RWPE2 (cell line): ENCODE results near the gene CLCNKB.
"Not testable (repeated sequence)": the region's sequence is repeated elsewhere in the genome, so short reads cannot be mapped to it uniquely, and the experiment has no call there.

Source experiments
- ATAC-seq: fragments of 200-7000 bp; cut with Tn5 transposase; 3 replicates; pipeline ENCODE4 v1.9.1; 2021; ENCODE audit warnings: low read depth
- DNase-seq: peaks from one replicate; pipeline ENCODE4 v3.0.0-alpha.2; 2020; ENCODE audit warnings: low spot score
- H3K27ac ChIP-seq: fragments of 450-650 bp; 2 replicates; pipeline ENCODE4 v1.5.1; 2017; ENCODE audit warnings: mild to moderate bottlenecking; ENCODE audit not compliant: poor library complexity, severe bottlenecking
- H3K27me3 ChIP-seq: fragments of 250-450 bp; sonication (Bioruptor Pico); 2 replicates; pipeline ENCODE4 v1.5.1; 2021; ENCODE audit warnings: mild to moderate bottlenecking, moderate library complexity; ENCODE audit not compliant: insufficient read depth, poor library complexity, severe bottlenecking
- H3K36me3 ChIP-seq: fragments of 250-450 bp; sonication (Bioruptor Pico); 2 replicates; pipeline ENCODE4 v1.5.1; 2020; ENCODE audit warnings: low read depth, mild to moderate bottlenecking, moderate library complexity
- H3K4me1 ChIP-seq: fragments of 250-450 bp; sonication (Bioruptor Pico); 2 replicates; pipeline ENCODE4 v1.5.1; 2021; ENCODE audit warnings: mild to moderate bottlenecking, moderate library complexity; ENCODE audit not compliant: insufficient read depth, poor library complexity, severe bottlenecking
- H3K4me3 ChIP-seq: fragments of 250-450 bp; sonication (Bioruptor Pico); 2 replicates; pipeline ENCODE4 v1.5.1; 2021; ENCODE audit warnings: mild to moderate bottlenecking, moderate library complexity; ENCODE audit not compliant: severe bottlenecking
- H3K9me3 ChIP-seq: fragments of 250-450 bp; sonication (Bioruptor Pico); 2 replicates; pipeline ENCODE4 v1.5.1; 2021; ENCODE audit warnings: mild to moderate bottlenecking, moderate library complexity; ENCODE audit not compliant: severe bottlenecking
- TF ChIP-seq, protein P1 (sequence below): fragments of 450-650 bp; IDR thresholded peaks from one replicate; pipeline ENCODE4 v1.5.1; 2017; ENCODE audit warnings: mild to moderate bottlenecking, moderate library complexity; ENCODE audit not compliant: poor library complexity, severe bottlenecking

Gene CLCNKB

GRCh38 chr1:16020325-16020724 is 23.3 kb upstream of the CLCNKB start:
- Histone ChIP-seq H3K27ac (no peak overlapping the region), H3K36me3 (no peaks in the 10 kb centered on the region), H3K4me1 (peaks cover 6% of the 10 kb centered on the region), H3K27me3 (no peaks in the 10 kb centered on the region), H3K9me3 (peaks cover 3% of the 10 kb centered on the region), H3K4me3 (no peak overlapping the region)
- ATAC-seq (no peak), DNase-seq (no peak)
- TF ChIP-seq, protein P1, sequence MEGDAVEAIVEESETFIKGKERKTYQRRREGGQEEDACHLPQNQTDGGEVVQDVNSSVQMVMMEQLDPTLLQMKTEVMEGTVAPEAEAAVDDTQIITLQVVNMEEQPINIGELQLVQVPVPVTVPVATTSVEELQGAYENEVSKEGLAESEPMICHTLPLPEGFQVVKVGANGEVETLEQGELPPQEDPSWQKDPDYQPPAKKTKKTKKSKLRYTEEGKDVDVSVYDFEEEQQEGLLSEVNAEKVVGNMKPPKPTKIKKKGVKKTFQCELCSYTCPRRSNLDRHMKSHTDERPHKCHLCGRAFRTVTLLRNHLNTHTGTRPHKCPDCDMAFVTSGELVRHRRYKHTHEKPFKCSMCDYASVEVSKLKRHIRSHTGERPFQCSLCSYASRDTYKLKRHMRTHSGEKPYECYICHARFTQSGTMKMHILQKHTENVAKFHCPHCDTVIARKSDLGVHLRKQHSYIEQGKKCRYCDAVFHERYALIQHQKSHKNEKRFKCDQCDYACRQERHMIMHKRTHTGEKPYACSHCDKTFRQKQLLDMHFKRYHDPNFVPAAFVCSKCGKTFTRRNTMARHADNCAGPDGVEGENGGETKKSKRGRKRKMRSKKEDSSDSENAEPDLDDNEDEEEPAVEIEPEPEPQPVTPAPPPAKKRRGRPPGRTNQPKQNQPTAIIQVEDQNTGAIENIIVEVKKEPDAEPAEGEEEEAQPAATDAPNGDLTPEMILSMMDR: no peak

DNA sequence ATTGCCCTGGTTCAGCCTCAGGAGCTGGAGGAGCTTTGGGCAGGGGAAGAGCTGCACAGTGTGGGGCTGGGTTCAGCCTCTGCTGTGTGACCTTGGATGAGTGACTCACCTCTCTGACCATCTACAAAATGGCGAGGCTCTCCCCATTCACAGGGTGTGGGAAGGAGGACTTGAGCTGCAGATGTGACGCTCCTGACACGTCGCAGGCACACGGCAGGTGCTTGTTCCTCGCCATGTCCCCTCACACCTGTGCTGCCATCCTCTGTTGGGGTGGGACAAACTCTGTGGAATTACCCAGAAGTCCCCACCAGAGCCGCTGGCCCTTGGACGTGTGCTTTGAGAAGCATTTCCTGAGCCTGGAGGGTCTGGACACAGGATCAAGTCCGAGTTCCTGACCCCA is 22.7 kb upstream of the CLCNKB start:
- not testable (repeated sequence) for H3K36me3 ChIP-seq, ATAC-seq, H3K9me3 ChIP-seq, H3K4me1 ChIP-seq, H3K27me3 ChIP-seq, DNase-seq, H3K27ac ChIP-seq, H3K4me3 ChIP-seq

DNA sequence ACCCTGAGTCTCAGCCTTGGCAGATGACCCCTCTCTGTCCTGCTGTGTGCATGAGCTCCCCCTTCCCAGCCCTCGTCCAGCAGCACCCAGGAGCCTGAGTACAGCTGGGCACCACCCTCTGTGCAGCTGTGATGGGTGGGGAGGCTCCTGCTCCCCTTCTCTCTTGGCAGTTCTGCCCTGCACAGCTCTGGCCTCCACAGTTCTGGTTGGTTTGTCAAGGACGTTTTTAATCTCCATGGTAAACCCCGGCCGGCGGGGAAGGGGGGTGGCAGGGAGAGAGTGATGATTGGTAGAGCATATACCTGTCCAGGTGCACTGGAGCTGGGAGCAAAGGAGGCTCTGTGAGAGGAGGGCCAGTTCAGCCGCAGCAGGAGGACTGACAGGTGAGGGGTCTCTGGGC is 21.9 kb upstream of the CLCNKB start, which contains the start of gene CLCNKA:
CLCNKA (plus strand) TSS at position 356 of the 400 bp plus-strand sequence. CDS start 584 bp downstream, outside the sequence.
- TF ChIP-seq, protein P1: no peak
- no peak for ATAC-seq
- Histone ChIP-seq H3K4me3 (no peak within 1 kb of the TSS), H3K27me3 (no peaks in the 10 kb centered on the region), H3K9me3 (peaks cover 3% of the 10 kb centered on the region), H3K4me1 (no peaks in the 10 kb centered on the region), H3K36me3 (no peaks in the 10 kb centered on the region), H3K27ac (no peak within 1 kb of the TSS)
- DNase-seq: no peak

DNA sequence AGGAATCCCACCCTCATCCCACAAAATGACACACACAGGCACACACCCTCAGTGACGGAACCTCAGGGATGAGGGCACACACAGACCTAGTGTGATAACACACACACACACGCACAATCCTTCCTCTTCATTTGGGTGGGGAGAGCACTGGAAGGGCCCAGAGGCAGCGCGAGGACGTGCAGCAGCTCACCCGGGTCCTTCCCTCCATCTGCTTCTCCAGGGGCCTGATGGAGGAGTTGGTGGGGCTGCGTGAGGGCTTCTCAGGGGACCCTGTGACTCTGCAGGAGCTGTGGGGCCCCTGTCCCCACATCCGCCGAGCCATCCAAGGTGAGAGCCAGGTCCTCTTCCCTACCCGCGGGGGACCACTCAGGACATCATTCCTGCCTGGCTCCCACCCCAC is 21.2 kb upstream of the CLCNKB start:
- DNase-seq: no peak
- TF ChIP-seq, protein P1: no peak
- peaks cover 3% of the 10 kb centered on the region for H3K9me3 ChIP-seq
- no peak overlapping the region for H3K27ac ChIP-seq
- no peak overlapping the region for H3K4me3 ChIP-seq
- no peaks in the 10 kb centered on the region for H3K36me3 ChIP-seq
- H3K27me3 ChIP-seq: no peaks in the 10 kb centered on the region
- H3K4me1 ChIP-seq: no peaks in the 10 kb centered on the region
- ATAC-seq: no peak

GRCh38 chr1:16023050-16023653 is 20.4 kb upstream of the CLCNKB start:
- TF ChIP-seq, protein P1: no peak

DNA sequence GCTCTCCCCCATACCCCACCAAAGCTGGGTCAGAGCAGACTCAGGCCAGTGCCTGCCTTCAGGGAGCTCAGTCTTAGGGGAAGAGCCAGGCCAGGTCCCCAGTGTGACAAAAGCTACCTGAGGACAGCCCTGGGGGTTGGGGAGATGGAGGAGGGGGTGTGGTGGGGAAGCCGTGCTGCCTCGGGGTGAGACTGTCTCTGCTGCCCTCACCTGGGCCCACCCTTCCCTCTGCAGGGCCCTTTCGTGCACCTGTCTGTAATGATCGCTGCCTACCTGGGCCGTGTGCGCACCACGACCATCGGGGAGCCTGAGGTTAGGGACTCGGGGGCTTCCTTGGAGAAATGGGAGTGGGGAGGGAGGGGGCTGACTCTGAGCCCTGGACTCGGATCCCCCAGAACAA is 17.3 kb upstream of the CLCNKB start:
- H3K4me3 ChIP-seq, H3K4me1 ChIP-seq, ATAC-seq, H3K36me3 ChIP-seq, H3K27me3 ChIP-seq, H3K9me3 ChIP-seq, DNase-seq, H3K27ac ChIP-seq: not testable (repeated sequence)

More at GRCh38 chr1:16023050-16023653, 20.4 kb upstream of the CLCNKB start:
- H3K27me3 ChIP-seq: no peaks in the 10 kb centered on the region
- H3K4me3 ChIP-seq: no peak overlapping the region
- ATAC-seq (no peak), DNase-seq (no peak)
- no peaks in the 10 kb centered on the region for H3K4me1 ChIP-seq
- H3K27ac ChIP-seq: no peak overlapping the region
- H3K9me3 ChIP-seq: peaks cover 3% of the 10 kb centered on the region
- H3K36me3 ChIP-seq: no peaks in the 10 kb centered on the region
